Right atrium auricular region (tissue), 2 donors: ENCODE measurements around the gene CRYAB. TPM values are rescaled to one million over a fixed set of nuclear protein-coding genes. Genes with fewer than 3 reads are reported as not detected.

Experiments
- DNase-seq: peaks from one replicate; pipeline ENCODE4 v3.0.0-alpha.2; 2019; ENCODE audit warnings: low spot score
- H3K27ac ChIP-seq, 2 donors: fragments of 200-600 bp; sonication (generic); 1 replicate in 1 of 2; 2 replicates in 1 of 2; pipeline ENCODE4 v1.5.1; 2016 to 2019
- H3K27me3 ChIP-seq, 2 donors: fragments of 200-600 bp; sonication (generic); one replicate each; pipeline versions ENCODE4 v1.5.1 to v1.6.0; 2017 to 2019
- H3K36me3 ChIP-seq: fragments of 200-600 bp; sonication (generic); one replicate; pipeline ENCODE4 v1.5.1; 2016
- H3K4me1 ChIP-seq, 2 donors: fragments of 200-600 bp; sonication (generic); one replicate each; pipeline versions ENCODE4 v1.5.1 to v1.6.0; 2017 to 2019
- H3K4me3 ChIP-seq, 2 donors: fragments of 200-600 bp; sonication (generic); 1 replicate in 1 of 2; 2 replicates in 1 of 2; pipeline ENCODE4 v1.5.1; 2017 to 2019; ENCODE audit warnings: mild to moderate bottlenecking in 1 of 2, moderate library complexity in 1 of 2
- H3K9me3 ChIP-seq, 2 donors: fragments of 200-600 bp; sonication (generic); one replicate each; pipeline ENCODE4 v1.5.1; 2019
- CTCF ChIP-seq, 2 donors: fragments of 200-600 bp; sonication (generic); IDR thresholded peaks; one replicate each; pipeline ENCODE4 v1.5.1; 2019; ENCODE audit warnings: antibody characterized with exemption in 2 of 2
- total RNA-seq, 2 donors: library from RNA; depleted of rRNA; stranded (reverse); fragments of >200 nt; gene quantifications; one replicate each; pipeline ENCODE4 v1.1.0, GENCODE V29; 2016

The CRYAB gene
- total RNA-seq, 2 donors from 2014 or later = 2,961 to 3,608 TPM

GRCh38 chr11:111879637-111879960 is 32.0 kb downstream of the CRYAB start:
- no peaks in the 10 kb centered on the region for H3K36me3 ChIP-seq
- TF ChIP-seq CTCF (IDR thresholded peaks at IDR 0.05) = no peak
- DNase-seq = no peak
- H3K4me3 ChIP-seq = peak overlapping the region; percentile 58 to 69
- H3K27ac ChIP-seq = peak overlapping the region; percentile 94 to 95
- no peaks in the 10 kb centered on the region for H3K27me3 ChIP-seq
- H3K9me3 ChIP-seq = no peaks in the 10 kb centered on the region
- H3K4me1 ChIP-seq = peaks cover 0 to 14% of the 10 kb centered on the region in 2 donors

GRCh38 chr11:111878849-111879636 is 32.5 kb downstream of the CRYAB start, which contains the start of the genes CFAP68 and FDXACB1:
Gene CFAP68, plus strand, starts transcription at chr11:111879541. Its CDS starts 20 bp downstream, at chr11:111879561.
Gene FDXACB1, minus strand, starts transcription at chr11:111879165. Its CDS starts 33 bp downstream, at chr11:111879132.
- Histone ChIP-seq H3K4me3 (peak within 1 kb of the TSS; percentile 58 to 69), H3K27ac (peak within 1 kb of the TSS; percentile 94 to 95), H3K27me3 (no peaks in the 10 kb centered on the region), H3K36me3 (no peaks in the 10 kb centered on the region), H3K9me3 (no peaks in the 10 kb centered on the region), H3K4me1 (peaks cover 0 to 14% of the 10 kb centered on the region in 2 donors)
- peak; percentile 93 to 99 for TF ChIP-seq CTCF (IDR thresholded peaks at IDR 0.05)
- DNase-seq = peak; percentile 99

- no peak for TF ChIP-seq CTCF (IDR thresholded peaks at IDR 0.05)
- H3K4me3 ChIP-seq = peak overlapping the region; percentile 58 to 69
- no peaks in the 10 kb centered on the region for H3K27me3 ChIP-seq
- H3K27ac ChIP-seq = peak overlapping the region; percentile 94 to 95
- peaks cover 0 to 14% of the 10 kb centered on the region in 2 donors for H3K4me1 ChIP-seq
- H3K36me3 ChIP-seq = no peaks in the 10 kb centered on the region
- no peak for DNase-seq
- H3K9me3 ChIP-seq = no peaks in the 10 kb centered on the region
Observed at GRCh38 chr11:111878385-111878848, 33.2 kb downstream of the CRYAB start.

- no peak for DNase-seq
- no peaks in the 10 kb centered on the region for H3K9me3 ChIP-seq
- no peak for TF ChIP-seq CTCF (IDR thresholded peaks at IDR 0.05)
- H3K27ac ChIP-seq = peak overlapping the region; percentile 91 to 94
- no peaks in the 10 kb centered on the region for H3K27me3 ChIP-seq
- H3K4me1 ChIP-seq = peaks cover 0 to 6% of the 10 kb centered on the region in 2 donors
- peak overlapping the region; percentile 81 to 94 for H3K4me3 ChIP-seq
- H3K36me3 ChIP-seq = peaks cover under 1% of the 10 kb centered on the region
Observed at GRCh38 chr11:111871693-111872161, 39.8 kb downstream of the CRYAB start.

- Histone ChIP-seq H3K9me3 (no peaks in the 10 kb centered on the region), H3K27me3 (no peaks in the 10 kb centered on the region), H3K27ac (peak within 1 kb of the TSS; percentile 91 to 94), H3K4me1 (peaks cover 0 to 6% of the 10 kb centered on the region in 2 donors), H3K36me3 (peaks cover 7% of the 10 kb centered on the region), H3K4me3 (peak within 1 kb of the TSS; percentile 81 to 94)
- peak in 1 of 2 donors; percentile 38 for TF ChIP-seq CTCF (IDR thresholded peaks at IDR 0.05)
- peak; percentile 76 for DNase-seq
Observed at GRCh38 chr11:111870886-111871692, 40.5 kb downstream of the CRYAB start, which contains the start of gene ALG9. Gene ALG9, minus strand, starts transcription at chr11:111871581. Its CDS starts 99 bp downstream, at chr11:111871482.
